HuH-7 (cell line): ENCODE measurements around the gene SFI1.
"Not testable (repeated sequence)": the region's sequence is repeated elsewhere in the genome, so short reads cannot be mapped to it uniquely, and the experiment has no call there.

ENCODE experiments used
- DNase-seq: peaks from one replicate; pipeline ENCODE4 v3.0.0; 2011; ENCODE audit warnings: low spot score

The SFI1 gene

GRCh38 chr22:31637891-31638618 is 141.7 kb downstream of the SFI1 start:
- DNase-seq: no peak

- DNase-seq: no peak
Observed at GRCh38 chr22:31639436-31640039, 143.2 kb downstream of the SFI1 start.

GRCh38 chr22:31646186-31647019 is 150.1 kb downstream of the SFI1 start:
- DNase-seq: no peak

GRCh38 chr22:31647066-31647465 is 150.7 kb downstream of the SFI1 start:
- DNase-seq: no peak

- no peak for DNase-seq
Observed at GRCh38 chr22:31647523-31648320, 151.4 kb downstream of the SFI1 start.

GRCh38 chr22:31650391-31650790 is 154.1 kb downstream of the SFI1 start:
- DNase-seq: no peak

- DNase-seq: no peak
Observed at GRCh38 chr22:31651664-31652063, 155.3 kb downstream of the SFI1 start.

GRCh38 chr22:31652088-31652487 is 155.8 kb downstream of the SFI1 start:
- DNase-seq: no peak

GRCh38 chr22:31652911-31653684 is 156.8 kb downstream of the SFI1 start:
- no peak for DNase-seq

- no peak for DNase-seq
Observed at GRCh38 chr22:31653944-31654343, 157.6 kb downstream of the SFI1 start.

- no peak for DNase-seq
Observed at GRCh38 chr22:31654408-31654807, 158.1 kb downstream of the SFI1 start.

GRCh38 chr22:31659246-31659645 is 162.9 kb downstream of the SFI1 start:
- DNase-seq: no peak

GRCh38 chr22:31660860-31661341 is 164.6 kb downstream of the SFI1 start:
- not testable (repeated sequence) for DNase-seq

GRCh38 chr22:31661851-31662667 is 165.7 kb downstream of the SFI1 start, which contains the start of gene PISD:
Gene PISD (minus strand): TSS chr22:31662215. CDS start chr22:31662208, 7 bp downstream.
- DNase-seq: peak; percentile 95

- DNase-seq: no peak
Observed at GRCh38 chr22:31662668-31663037, 166.3 kb downstream of the SFI1 start.
